Osteocyte (in vitro differentiated cells): ENCODE results near the gene FBXL7. TPM values are rescaled to one million over a fixed set of nuclear protein-coding genes. Genes with fewer than 3 reads are reported as not detected.

Experiments used
- DNase-seq: peaks from one replicate; pipeline ENCODE4 v3.0.0; 2021; ENCODE audit warnings: mixed read lengths; ENCODE audit not compliant: unreplicated experiment; ENCODE audit errors: extremely low spot score
- H3K27ac Mint-ChIP-seq: one replicate; pipeline ENCODE4 v1.8.0; 2021; ENCODE audit warnings: mild to moderate bottlenecking, mixed read lengths; ENCODE audit not compliant: unreplicated experiment
- H3K27me3 Mint-ChIP-seq: one replicate; pipeline ENCODE4 v1.8.0; 2021; ENCODE audit warnings: mixed read lengths; ENCODE audit not compliant: unreplicated experiment
- H3K36me3 Mint-ChIP-seq: one replicate; pipeline ENCODE4 v1.8.0; 2021; ENCODE audit warnings: mixed read lengths; ENCODE audit not compliant: unreplicated experiment
- H3K4me1 Mint-ChIP-seq: one replicate; pipeline ENCODE4 v1.8.0; 2021; ENCODE audit warnings: mixed read lengths; ENCODE audit not compliant: unreplicated experiment
- H3K4me3 Mint-ChIP-seq: one replicate; pipeline ENCODE4 v1.8.0; 2021; ENCODE audit warnings: mild to moderate bottlenecking, moderate library complexity, mixed read lengths; ENCODE audit not compliant: unreplicated experiment
- H3K9me3 Mint-ChIP-seq: one replicate; pipeline ENCODE4 v1.8.0; 2021; ENCODE audit warnings: mixed read lengths; ENCODE audit not compliant: unreplicated experiment
- CTCF ChIP-seq: fragments of 200-600 bp; sonication (generic); IDR thresholded peaks from 2 replicates; pipeline ENCODE4 v1.5.0; 2021; ENCODE audit warnings: antibody characterized with exemption, mild to moderate bottlenecking, moderate library complexity
- total RNA-seq: library from RNA; stranded (reverse); gene quantifications from 2 replicates; pipeline ENCODE4 v1.2.1, GENCODE V29; 2021

Gene FBXL7
- total RNA-seq, 1 donor from 2014 or later = 28.4 TPM

- H3K27me3 Mint-ChIP-seq = no peaks in the 10 kb centered on the region
- no peak for TF ChIP-seq CTCF
- H3K36me3 Mint-ChIP-seq = no peaks in the 10 kb centered on the region
- no peak for DNase-seq
- no peaks in the 10 kb centered on the region for H3K9me3 Mint-ChIP-seq
- no peak overlapping the region for H3K27ac Mint-ChIP-seq
- H3K4me1 Mint-ChIP-seq = peaks cover 14% of the 10 kb centered on the region
- no peak overlapping the region for H3K4me3 Mint-ChIP-seq
Observed at GRCh38 chr5:15570491-15570890, 70.5 kb downstream of the FBXL7 start.

DNA sequence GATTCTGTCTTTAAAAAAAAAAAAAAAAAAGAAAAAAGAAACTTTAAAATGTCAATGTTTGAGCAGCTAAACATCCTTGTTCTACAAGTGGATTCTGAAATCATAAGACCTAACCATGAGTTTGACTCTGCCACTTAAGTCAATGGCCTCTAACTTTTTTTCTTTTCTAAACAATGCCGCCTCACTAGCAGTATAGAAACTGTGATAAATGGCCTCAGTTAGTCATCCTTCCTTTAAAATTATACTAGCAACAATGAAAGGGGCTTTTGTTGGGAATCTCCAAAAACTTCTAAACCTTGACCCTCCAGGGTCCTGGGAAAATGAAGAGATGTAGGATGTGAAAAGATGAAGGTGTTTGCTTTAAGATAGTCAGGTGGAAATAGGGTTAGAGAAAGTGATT, 71.1 kb downstream of the FBXL7 start:
- Mint-ChIP-seq H3K9me3 (no peaks in the 10 kb centered on the region), H3K27me3 (no peaks in the 10 kb centered on the region)

DNA sequence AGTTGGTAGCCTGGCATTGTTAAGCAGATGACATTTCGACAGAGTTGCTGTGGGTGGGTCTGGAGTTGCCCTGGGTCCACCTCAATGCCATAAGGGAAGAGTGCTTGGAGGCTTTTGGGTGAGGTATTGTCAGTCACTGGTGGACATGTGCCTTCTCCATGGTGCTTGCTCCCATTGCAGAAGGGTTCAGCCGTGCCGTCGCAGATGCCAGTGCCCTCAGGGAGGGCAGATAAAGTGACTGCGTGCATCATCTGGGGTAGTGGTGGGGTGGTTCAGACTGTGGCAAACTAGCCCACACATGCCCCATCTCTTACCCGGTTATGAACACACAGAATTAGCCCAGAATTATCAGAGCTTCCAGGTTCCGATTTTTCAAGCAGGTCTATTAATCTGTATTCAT, 71.6 kb downstream of the FBXL7 start:
- no peaks in the 10 kb centered on the region for H3K36me3 Mint-ChIP-seq
- TF ChIP-seq CTCF = no peak
- H3K4me3 Mint-ChIP-seq = no peak overlapping the region
- no peak overlapping the region for H3K27ac Mint-ChIP-seq
- no peaks in the 10 kb centered on the region for H3K9me3 Mint-ChIP-seq
- no peak for DNase-seq
- no peaks in the 10 kb centered on the region for H3K27me3 Mint-ChIP-seq
- H3K4me1 Mint-ChIP-seq = peaks cover 19% of the 10 kb centered on the region

More for the DNA sequence above, 71.1 kb downstream of the FBXL7 start:
- no peak for DNase-seq
- Mint-ChIP-seq H3K4me1 (peaks cover 18% of the 10 kb centered on the region), H3K4me3 (no peak overlapping the region), H3K27ac (no peak overlapping the region), H3K36me3 (no peaks in the 10 kb centered on the region)
- no peak for TF ChIP-seq CTCF

DNA sequence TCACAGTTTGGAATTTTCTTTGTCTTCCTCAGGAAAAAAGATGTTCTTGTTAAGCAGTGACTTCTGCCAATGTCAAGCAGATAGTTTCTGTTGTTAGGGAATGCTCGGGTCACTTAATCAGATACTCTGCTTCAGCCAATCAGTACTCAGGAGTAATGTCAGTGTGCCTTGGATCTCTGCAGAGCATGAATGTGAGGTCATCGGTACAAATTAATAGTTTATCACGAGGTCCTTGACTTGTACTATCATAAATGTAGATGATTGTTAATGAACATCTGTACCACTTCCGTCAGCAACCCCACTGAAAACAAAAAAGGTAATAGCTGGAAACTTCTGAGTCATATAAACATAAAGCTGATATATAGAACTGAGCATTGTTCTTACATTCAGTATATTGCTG, 73.6 kb downstream of the FBXL7 start:
- peaks cover 34% of the 10 kb centered on the region for H3K4me1 Mint-ChIP-seq
- H3K4me3 Mint-ChIP-seq = no peak overlapping the region
- no peaks in the 10 kb centered on the region for H3K27me3 Mint-ChIP-seq
- TF ChIP-seq CTCF = no peak
- no peak for DNase-seq
- H3K9me3 Mint-ChIP-seq = no peaks in the 10 kb centered on the region
- no peaks in the 10 kb centered on the region for H3K36me3 Mint-ChIP-seq
- H3K27ac Mint-ChIP-seq = no peak overlapping the region

GRCh38 chr5:15574128-15574527, 74.1 kb downstream of the FBXL7 start:
- H3K27ac Mint-ChIP-seq = no peak overlapping the region
- no peaks in the 10 kb centered on the region for H3K9me3 Mint-ChIP-seq
- peaks cover 38% of the 10 kb centered on the region for H3K4me1 Mint-ChIP-seq
- H3K27me3 Mint-ChIP-seq = no peaks in the 10 kb centered on the region
- H3K36me3 Mint-ChIP-seq = no peaks in the 10 kb centered on the region
- DNase-seq = no peak
- H3K4me3 Mint-ChIP-seq = no peak overlapping the region
- TF ChIP-seq CTCF = no peak
